NCI-H69 (cell line): ENCODE results near the gene ACAD10.

Experiments
- DNase-seq: peaks from one replicate; lab custom pipeline; 2025; lab: John Stamatoyannopoulos, UW

The ACAD10 gene

GRCh38 chr12:111776836-111777344 is 91.0 kb downstream of the ACAD10 start:
- DNase-seq: no peak

DNA sequence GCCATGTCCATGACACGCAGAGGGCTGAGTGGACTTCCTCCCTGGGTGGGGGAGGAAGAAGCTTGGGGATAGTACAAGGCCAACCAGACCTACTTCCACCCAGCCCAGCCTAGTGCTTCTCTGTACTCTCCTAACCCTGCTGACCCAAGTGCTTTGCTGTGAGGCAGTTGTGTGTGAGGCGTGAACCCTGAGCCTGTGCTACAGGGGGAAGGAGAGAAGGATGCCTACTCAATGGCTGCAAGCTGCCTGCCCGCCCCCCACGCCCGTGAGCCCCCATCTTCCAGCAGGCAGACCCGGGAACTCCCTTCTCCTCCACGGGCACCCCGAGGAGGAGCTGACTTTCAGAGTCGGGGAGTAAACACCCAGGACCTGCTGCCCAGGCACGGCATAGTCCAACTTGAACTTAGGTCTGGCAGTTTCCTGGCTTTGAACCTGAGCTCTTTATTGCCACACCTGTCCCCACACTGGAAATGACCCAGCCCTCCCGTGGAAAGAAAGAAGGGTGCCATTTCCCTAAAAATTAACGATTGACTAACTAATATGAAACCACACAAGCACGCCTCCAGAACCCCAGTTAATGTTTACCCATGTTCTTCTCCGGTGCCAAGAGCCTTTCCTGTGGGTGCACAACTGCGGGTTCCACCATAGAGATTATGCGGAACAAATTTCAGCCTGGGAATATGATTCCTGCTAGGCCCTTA is 91.6 kb downstream of the ACAD10 start:
- DNase-seq: no peak

DNA sequence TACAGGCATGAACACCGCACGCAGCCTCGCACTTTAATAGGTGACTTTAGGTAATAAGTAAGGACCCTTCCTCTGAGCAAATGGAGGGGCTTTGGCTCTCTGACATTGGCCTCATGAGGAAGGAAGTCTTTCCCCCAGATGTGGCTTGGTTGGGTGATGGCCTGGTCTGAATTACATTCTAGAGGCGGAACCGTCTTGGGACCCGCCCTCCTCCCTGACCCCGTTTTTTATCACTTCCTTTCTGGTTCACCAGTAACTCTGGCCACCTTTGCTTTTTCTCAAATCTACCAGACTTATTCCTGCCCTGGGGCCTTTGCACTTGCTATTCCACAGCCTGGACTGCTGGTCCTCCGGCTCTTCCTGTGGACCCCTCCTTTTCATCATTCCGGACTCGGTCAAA is 94.3 kb downstream of the ACAD10 start:
- no peak for DNase-seq

DNA sequence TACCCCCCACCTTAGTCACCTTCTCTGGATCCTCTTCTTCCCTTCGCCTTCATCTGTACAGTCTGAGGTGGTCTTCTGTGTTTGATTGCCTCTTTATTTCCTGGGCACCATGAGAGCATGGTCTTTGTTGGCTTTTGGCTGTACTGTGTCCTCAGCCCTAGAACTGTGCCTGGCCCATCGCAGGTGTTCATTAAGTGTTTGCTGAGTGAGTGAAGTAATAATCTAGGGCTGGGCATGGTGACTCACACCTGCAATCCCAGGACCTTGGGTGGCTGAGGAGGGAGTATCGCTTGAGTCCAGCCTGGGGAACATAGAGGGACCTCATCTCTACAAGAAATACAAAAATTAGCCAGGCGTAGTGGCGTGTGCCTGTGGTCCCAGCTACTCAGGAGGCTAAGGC is 94.8 kb downstream of the ACAD10 start:
- DNase-seq: no peak

- DNase-seq: no peak
Observed at GRCh38 chr12:111781085-111781658, 95.3 kb downstream of the ACAD10 start.

DNA sequence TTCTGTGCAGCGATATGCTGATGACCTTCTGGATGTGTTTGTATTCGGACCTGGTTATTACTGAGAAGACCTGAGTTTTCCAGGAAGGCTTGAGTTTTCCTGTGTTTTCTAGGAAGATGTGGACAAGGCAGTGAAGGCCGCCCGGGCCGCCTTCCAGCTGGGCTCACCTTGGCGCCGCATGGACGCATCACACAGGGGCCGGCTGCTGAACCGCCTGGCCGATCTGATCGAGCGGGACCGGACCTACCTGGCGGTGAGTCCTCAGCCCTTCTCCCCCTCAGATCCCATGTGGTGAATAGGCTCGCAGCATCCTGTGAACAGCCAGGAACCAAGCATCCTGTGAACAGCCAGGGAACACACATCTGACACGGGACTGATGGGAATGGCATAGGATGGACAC is 97.2 kb downstream of the ACAD10 start:
- DNase-seq: no peak

GRCh38 chr12:111784953-111785352 is 99.1 kb downstream of the ACAD10 start:
- DNase-seq: no peak

DNA sequence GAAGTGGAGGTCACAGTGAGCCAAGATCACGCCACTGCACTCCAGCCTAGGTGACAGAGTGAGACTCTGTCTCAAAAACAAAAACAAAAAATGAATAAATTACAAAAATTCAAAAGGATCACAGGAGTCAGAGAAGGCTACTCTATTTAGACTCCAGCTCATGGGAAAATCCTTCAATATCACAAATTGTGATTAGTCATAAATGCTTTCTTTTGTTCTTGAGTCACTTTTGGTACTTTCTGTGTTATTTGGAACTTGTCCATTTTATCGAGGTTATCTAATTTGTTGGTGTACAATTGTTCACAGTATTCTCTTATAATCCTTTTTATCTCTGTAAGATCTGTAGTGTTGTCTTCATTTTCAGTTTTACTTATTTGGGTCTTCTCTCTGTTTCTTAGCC is 99.8 kb downstream of the ACAD10 start:
- DNase-seq: no peak

DNA sequence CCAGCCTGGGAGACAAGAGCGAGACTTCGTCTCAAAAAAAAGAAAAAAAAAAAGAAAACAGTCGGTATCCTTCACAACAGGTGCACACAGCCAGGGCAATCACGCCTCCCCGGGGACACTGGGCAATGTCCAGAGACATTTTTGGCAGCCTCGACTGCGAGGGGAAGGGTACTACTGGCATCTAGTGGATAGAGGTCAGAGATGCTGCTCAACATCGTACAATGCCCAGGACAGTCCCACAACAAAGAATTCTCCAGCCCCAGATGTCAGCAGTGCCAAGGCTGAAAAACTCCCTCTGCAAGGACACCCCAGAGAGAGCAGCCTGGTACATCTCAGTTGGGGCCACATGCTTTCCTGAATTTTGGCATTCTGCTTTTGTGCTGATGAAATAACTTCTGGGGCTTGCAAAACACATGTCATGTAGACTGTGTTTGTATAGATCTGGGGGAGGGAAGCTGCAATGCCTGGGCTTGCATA is 102.4 kb downstream of the ACAD10 start:
- DNase-seq: peak; percentile 43

- DNase-seq: peak; percentile 15
Observed at GRCh38 chr12:111789779-111790178, 103.9 kb downstream of the ACAD10 start.

DNA sequence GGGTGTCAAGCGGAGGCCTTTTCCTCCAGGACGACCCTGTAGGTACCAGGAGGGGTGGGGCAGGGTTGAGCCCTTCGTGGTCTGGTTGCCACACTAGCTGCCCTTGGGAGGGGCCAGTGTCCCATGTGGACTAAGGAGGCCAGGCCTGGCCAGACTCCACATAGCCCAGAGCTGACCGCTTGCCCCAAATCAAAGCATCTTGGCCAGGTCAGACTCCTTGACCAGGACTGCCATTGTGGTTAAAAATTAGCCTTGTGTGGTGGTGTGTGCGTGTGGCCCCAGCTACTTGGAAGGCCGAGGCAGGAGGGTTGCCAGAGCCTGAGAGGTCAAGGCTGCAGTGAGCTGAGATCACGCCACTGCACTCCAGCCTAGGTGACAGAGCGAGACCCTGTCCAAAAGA is 105.7 kb downstream of the ACAD10 start:
- DNase-seq: no peak

DNA sequence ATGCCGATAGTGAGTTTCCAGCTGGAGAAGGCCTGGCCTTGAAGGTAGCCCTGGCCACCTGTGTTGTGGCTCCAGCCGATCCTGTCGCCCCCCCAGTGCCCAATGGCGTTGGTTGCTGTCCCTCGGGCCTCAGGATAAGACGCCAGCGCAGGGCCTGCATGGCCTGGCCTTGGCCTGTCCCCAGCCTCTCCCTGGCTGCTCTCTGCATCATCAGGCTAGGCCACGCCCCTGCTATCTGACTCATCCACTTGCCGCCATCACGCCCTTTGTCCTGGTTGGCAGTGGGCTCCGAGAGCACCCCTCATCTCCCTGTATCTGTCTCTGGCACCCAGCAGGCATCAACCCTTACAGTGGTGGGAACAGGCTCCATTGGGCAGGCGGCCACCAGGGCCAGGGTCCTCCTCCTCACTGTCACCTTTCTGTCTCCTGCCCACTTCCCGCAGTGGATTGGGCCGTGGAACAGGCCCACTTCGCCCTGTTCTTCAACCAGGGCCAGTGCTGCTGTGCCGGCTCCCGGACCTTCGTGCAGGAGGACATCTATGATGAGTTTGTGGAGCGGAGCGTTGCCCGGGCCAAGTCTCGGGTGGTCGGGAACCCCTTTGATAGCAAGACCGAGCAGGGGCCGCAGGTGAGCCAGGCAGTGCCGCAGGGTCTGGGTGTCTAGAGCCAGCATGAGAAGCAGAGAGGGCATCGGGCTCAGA is 106.5 kb downstream of the ACAD10 start:
- DNase-seq: no peak

- no peak for DNase-seq
Observed at GRCh38 chr12:111792856-111793235, 107.0 kb downstream of the ACAD10 start.

- DNase-seq: no peak
Observed at GRCh38 chr12:111798182-111798581, 112.3 kb downstream of the ACAD10 start.

DNA sequence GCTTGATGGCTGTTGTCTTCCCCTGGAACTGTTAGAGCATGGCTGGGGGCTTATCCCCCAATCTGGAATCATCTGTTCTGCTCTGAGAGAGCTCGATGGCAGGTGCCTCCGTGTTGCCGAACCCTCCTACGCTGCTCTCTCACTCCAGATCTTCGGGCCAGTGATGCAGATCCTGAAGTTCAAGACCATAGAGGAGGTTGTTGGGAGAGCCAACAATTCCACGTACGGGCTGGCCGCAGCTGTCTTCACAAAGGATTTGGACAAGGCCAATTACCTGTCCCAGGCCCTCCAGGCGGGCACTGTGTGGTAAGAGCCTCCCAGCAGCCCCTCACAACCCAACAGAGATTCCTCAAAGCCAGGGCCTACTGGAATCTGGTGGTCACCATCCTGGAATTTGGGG is 113.9 kb downstream of the ACAD10 start:
- no peak for DNase-seq

DNA sequence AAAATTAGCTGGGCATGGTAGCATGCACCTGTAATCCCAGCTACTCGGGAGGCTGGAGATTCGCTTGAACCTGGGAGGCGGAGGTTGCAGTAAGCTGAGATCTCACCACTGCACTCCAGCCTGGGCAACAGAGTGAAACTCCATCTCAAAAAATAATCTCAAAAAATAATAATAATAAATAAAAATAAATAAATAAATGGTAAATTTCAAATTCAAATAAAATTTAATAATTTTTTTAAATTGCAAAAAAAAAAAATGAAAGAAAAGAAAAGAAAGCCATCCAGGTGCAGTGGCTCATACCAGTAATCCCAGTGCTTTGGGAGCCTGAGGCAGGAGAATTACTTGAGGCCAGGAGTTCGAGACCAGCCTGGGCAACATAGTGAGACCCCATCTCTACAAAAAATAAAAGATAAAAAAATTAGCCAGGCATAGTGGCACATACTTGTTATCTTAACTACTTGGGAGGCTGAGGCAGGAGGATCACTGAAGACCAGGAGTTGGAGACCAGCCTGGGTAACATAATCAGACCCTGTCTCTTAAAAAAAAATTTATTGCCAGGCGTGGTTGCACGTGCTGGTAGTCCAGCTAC is 117.3 kb downstream of the ACAD10 start:
- no peak for DNase-seq

- no peak for DNase-seq
Observed at GRCh38 chr12:111803851-111804250, 118.0 kb downstream of the ACAD10 start.

- no peak for DNase-seq
Observed at GRCh38 chr12:111806304-111806703, 120.5 kb downstream of the ACAD10 start.
